Femur (tissue), 1 donor: ENCODE measurements around the gene TACC2.
"Not testable (repeated sequence)": the region's sequence is repeated elsewhere in the genome, so short reads cannot be mapped to it uniquely, and the experiment has no call there.

Source experiments
- DNase-seq: peaks from one replicate; pipeline ENCODE4 v3.0.0-alpha.2; 2017

TACC2 gene

GRCh38 chr10:122199689-122200088, 210.7 kb downstream of the TACC2 start:
- DNase-seq: no peak

GRCh38 chr10:122201401-122201800, 212.4 kb downstream of the TACC2 start:
- DNase-seq: no peak

DNA sequence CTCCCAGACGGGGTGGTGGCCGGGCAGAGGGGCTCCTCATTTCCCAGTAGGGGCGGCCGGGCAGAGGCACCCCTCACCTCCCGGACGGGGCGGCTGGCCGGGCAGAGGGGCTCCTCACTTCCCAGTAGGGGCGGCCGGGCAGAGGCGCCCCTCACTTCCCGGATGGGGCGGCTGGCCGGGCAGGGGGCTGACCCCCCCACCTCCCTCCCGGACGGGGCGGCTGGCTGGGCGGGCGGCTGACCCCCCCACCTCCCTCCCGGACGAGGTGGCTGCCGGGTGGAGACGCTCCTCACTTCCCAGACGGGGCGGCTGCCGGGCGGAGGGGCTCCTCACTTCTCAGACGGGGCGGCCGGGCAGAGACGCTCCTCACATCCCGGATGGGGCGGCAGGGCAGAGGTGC, 214.2 kb downstream of the TACC2 start:
- DNase-seq: not testable (repeated sequence)

DNA sequence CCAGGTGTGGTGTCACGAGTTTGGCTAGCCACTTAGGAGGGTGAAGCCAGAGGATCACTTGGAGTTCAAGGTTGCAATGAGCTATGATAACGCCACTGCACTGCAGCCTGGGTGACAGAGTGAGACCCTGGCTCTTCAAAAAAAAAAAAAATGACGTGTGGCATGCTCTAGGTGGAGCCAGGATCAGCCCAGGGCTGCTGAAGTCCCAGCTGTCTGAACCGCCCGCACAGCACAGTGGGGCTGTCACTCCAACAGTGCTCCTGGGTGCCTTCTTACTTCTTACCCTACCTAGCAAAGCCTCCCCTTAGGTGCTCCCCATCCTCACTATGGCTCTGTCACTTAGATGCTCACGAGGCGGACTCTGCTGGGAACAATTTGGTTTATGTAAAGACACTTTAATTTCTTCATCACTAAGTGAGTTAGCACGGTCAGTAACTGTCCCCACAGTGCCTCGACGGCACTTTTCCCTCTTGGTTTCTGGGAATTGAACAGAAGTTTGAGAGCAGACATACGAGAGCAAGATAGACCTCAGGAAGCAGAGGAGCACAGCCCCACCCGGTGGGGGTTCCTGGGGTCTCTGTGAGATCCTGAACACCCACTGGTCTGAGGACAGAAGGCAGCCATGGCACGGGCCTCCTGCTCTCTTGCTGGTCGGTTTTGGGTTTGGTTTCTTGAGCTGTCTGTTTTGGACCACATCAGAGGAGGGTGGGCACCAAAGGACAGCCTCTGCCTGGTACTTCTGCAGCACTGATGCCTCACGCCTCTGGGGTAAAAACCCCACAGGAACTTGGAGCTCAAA, 215.9 kb downstream of the TACC2 start:
- no peak for DNase-seq

DNA sequence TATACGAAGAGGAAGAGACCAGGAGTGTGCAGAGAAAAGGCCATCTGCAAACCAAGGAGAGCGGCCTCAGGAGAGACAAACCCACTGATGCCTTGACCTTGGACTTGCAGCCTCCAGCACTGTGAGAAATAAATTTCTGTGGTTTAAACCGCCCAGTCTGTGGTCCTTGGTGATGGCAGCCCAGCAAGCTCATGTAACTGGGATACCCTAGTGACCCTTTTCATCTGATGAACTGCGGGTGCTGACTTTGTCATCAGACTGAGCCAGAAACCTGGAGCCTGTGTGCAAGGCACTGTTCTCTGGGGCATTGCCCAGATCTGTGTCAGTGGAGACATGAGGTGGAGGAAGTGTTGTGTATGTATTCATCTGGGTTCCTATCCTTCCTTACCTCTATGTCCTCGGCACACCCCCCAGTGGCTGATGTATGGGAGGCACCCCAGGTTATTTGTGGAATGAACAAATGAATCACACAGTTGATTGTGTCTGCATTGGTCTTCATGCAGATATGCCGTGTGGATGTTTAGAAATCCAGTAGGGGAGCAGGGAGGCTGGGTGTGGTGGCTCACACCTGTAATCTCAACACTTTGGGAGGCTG, 217.6 kb downstream of the TACC2 start:
- no peak for DNase-seq

DNA sequence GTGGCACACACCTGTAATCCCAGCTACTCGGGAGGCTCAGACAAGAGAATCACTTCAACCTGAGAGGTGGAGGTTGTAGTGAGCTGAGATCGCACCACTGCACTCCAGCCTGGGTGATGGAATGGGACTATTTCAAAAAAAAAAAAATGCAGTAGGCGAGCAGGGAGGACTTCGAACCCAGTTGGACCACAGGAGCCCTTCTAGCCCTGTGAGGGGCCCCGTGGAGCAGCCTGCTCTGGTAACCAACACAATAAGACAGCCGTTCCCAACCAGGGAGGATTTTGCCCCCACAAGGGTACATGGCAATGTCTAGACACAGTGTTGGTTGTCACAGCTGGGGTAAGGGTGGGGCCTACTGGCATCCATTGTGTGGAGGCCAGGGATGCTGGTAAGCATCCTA, 218.2 kb downstream of the TACC2 start:
- no peak for DNase-seq

DNA sequence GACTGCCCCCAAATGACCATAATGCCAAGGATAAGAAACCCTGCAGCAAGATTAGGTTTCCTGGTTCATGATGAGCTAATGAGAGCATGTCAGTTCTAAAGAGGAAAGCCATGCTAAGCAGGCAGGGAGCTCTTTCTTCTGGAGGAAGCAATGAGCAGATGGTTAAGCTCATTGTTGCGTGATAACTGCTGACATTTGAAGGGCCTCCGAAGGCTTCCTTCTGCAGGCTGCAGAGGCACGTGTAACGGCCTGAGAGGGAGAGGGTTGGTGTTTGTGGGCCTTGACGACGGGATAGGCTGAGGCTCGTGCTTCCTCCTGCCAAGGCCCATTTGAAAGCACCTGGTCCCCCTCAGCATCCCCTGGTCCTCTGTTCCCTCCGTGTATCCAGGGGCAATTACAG, 218.6 kb downstream of the TACC2 start:
- DNase-seq: no peak

- no peak for DNase-seq
Measured at GRCh38 chr10:122208571-122209430, 219.8 kb downstream of the TACC2 start.

GRCh38 chr10:122210481-122211265, 221.7 kb downstream of the TACC2 start:
- DNase-seq: no peak

- DNase-seq: no peak
Measured at GRCh38 chr10:122213364-122213763, 224.4 kb downstream of the TACC2 start.

DNA sequence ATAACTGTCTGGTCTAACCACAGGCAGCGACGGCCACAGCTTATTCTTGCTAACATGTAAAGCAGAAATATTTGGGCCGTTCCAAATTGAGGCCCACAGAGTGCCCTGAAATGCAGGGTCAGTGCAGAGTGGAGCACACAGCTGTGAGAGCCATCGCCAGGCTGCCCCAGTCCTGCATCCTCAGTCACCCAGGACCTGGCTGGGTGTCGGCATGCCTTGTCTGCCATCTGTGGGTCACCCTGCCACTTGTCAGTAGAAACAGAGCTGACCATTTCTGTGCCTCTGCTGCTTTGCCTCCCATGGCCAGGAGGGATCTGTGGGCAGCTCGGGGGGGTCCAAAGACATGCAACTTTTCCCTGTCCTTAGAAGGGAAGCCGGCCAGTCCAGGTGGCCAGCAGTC, 224.8 kb downstream of the TACC2 start:
- DNase-seq: peak; percentile 34

DNA sequence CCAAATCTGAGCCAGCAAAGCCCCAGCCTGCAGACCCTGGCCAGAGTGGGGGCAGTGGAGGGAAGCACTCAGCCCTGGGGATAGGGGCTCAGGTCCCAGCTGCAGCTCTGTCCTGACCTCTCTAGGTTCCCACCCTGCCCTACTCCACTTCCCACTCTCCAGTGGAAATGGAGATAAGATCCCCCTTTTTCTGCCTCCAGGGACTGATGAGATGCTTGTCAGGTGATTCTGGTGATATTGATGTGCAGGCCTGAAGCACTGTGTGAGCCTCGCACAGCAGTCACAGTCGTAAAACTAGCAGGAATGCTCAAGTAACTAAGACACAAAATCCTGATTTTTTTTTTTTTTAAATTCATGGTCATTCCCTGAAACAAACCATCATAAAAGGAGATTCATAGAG, 227.1 kb downstream of the TACC2 start:
- DNase-seq: no peak

GRCh38 chr10:122219340-122219739, 230.4 kb downstream of the TACC2 start:
- DNase-seq: no peak

DNA sequence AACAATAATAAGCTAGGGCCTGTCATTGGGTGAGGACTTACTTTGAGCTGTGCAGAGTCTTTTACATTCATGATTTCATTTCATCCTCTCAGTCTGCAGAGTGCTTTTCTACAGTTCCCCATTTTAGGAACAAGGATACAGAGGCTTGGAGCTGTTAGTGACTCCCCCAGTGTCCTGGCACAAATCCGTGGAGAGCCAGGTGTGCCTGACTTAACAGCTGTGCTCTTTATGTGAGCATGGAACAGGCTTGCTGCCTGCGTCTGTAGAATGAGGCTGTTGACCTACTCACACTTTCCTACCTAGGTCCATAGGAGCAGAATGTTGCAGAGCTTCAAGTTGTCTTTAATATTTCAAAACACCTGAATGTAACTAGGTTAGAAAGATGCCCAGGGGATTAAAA, 231.8 kb downstream of the TACC2 start:
- DNase-seq: no peak

DNA sequence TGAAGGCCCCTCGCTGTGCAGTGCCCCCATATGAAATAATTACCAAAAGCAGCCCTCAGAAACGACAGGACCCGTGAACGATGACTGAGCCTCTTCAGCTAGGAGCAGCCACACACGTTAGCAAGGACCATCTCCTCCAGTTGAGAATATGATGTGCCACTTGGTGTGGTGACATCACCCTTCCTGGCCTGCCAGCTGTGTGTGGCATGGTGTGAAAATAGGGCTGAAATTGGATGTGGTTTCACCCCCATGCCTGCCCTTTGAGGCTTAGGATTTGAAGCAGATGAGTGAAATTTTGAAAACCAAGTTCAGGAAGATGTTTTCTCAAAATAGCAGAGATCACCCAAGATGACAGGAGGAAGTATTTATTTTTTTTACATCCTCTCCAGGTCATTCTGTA, 233.0 kb downstream of the TACC2 start:
- no peak for DNase-seq

DNA sequence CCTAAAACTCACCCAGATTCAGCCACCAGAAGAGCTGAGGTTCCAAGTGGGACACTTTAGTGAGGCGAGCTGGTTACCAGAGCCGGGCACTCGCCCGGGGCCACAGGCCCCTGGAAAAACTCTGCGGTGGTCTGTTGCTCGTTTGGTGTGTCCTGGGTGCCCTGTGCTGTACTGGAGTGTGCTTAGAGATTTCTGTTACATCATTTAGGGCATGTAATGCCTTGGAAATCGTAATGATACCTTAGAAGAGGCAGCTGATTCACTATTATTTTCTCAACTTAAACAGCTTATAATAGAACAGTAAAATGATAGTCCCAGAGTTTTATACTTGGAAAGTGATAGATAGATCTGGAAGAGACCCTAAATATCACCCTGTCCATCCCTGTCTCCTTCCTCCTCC, 233.7 kb downstream of the TACC2 start:
- DNase-seq: no peak

GRCh38 chr10:122224159-122224558, 235.2 kb downstream of the TACC2 start:
- no peak for DNase-seq

DNA sequence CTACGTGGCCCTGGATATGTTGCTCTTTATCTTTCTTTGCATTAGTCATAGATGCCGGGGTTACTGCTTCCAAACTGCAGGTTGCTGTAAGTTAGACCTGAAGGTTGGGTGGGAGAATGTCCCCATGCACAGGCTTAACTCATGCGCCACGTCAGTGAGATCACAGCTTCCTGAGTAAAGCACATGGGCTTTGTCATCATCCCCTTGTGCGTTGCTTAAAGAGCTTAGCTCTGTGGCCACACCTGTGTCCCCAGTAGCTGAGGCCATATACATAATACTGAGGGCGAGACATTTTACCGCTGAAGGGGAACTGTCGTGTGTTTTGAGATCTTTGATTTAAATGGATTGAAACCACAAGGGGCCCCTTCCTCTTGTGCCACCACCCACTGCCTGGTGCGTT, 236.4 kb downstream of the TACC2 start:
- no peak for DNase-seq

- DNase-seq: no peak
Measured at GRCh38 chr10:122227754-122228153, 238.8 kb downstream of the TACC2 start.

DNA sequence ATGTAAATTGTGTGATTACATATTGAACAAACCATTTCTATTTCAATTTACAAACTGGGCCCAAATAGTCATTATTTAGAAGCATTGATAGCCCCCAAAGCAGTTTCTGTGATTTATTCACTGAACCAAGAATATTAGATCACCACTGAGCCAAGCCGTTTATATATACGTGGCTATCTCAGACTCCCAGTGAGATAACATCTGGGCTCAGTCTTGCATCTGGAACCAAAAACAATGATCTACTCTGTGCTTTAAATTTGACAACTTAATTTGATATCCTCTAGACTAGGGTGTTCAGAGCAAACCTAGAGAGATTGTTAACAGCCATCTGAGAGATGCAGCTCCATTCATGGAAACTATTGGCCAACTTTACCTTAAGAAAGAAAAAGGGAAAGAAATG, 240.7 kb downstream of the TACC2 start:
- DNase-seq: no peak

GRCh38 chr10:122230222-122230621, 241.3 kb downstream of the TACC2 start:
- no peak for DNase-seq

GRCh38 chr10:122232769-122233168, 243.8 kb downstream of the TACC2 start:
- peak; percentile 64 for DNase-seq

GRCh38 chr10:122233857-122234348, 244.9 kb downstream of the TACC2 start:
- peak; percentile 32 for DNase-seq
